ENCODE data around the gene ACTG2.

DNA sequence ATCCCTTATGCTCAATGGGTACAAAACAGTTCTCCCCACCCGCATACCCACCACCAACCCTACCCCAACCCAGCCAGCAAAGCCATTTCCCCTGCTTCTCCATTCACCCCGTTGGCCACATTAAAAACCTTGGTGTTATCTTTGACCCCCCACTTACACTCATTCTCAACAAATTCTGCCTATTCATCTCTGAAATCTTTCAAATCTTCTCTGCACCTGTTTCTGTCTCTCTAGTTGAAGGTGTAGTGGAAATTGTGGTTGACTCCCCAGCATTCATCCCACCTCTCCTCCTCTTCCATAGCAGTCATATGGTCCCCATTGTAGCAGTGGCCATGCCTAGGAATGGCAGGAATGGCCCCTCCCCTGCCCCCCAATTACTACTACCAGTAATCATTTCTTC is 71.4 kb downstream of the ACTG2 start:
- no peak for TF ChIP-seq POLR2A (IDR thresholded peaks at IDR 0.05)
- TF ChIP-seq, protein P1, sequence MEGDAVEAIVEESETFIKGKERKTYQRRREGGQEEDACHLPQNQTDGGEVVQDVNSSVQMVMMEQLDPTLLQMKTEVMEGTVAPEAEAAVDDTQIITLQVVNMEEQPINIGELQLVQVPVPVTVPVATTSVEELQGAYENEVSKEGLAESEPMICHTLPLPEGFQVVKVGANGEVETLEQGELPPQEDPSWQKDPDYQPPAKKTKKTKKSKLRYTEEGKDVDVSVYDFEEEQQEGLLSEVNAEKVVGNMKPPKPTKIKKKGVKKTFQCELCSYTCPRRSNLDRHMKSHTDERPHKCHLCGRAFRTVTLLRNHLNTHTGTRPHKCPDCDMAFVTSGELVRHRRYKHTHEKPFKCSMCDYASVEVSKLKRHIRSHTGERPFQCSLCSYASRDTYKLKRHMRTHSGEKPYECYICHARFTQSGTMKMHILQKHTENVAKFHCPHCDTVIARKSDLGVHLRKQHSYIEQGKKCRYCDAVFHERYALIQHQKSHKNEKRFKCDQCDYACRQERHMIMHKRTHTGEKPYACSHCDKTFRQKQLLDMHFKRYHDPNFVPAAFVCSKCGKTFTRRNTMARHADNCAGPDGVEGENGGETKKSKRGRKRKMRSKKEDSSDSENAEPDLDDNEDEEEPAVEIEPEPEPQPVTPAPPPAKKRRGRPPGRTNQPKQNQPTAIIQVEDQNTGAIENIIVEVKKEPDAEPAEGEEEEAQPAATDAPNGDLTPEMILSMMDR (IDR thresholded peaks at IDR 0.05) = no peak
- TF ChIP-seq POLR2AphosphoS5 (IDR thresholded peaks at IDR 0.05) = no peak

Data from gastroesophageal sphincter (tissue), 3 donors.